Activated CD8-positive, alpha-beta memory T cell treated with anti-CD3 and anti-CD28 coated beads, Interleukin-2, amount 50 U/mL, for 1 hour (primary cell): ENCODE results near the gene SLC16A3.

Source experiments
- DNase-seq: peaks from one replicate; pipeline ENCODE4 v3.0.0-alpha.2; 2020; ENCODE audit errors: extremely low read depth

The SLC16A3 gene

DNA sequence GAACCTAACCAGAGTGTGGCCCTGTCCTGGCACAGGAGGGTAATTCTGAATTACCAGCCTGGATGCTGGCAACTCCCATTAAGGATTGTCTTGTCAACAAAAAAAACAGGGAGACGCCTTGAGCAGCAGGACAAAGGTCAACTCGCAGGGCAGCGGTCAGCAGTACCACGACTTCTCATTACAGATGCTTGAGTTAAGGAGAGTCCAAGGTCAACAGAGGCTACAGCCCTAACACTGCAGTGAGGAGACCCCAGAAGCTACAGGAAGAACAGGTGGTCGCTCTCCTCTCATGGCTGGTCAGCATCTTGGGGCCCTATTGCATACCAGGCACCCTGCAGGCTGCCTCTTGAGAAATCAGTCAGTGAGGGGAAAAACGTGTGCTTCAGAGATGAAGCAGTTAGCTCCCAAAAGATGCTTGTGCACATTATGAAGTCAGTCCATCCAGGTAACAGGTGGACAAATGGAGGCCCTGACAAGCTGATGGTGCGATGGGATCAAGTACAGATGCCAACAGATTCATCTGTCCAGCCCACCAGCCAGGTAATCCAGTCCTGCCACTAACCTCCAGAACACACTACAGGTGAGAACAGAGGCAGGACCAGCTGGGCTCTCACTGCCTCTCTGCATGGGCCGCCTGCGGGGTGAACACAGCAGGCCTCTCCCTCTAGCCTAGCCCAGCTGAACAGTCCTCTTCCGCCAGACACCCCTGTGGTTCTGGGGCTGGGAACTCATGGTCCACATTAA is 40.5 kb downstream of the SLC16A3 start:
- no peak for DNase-seq

DNA sequence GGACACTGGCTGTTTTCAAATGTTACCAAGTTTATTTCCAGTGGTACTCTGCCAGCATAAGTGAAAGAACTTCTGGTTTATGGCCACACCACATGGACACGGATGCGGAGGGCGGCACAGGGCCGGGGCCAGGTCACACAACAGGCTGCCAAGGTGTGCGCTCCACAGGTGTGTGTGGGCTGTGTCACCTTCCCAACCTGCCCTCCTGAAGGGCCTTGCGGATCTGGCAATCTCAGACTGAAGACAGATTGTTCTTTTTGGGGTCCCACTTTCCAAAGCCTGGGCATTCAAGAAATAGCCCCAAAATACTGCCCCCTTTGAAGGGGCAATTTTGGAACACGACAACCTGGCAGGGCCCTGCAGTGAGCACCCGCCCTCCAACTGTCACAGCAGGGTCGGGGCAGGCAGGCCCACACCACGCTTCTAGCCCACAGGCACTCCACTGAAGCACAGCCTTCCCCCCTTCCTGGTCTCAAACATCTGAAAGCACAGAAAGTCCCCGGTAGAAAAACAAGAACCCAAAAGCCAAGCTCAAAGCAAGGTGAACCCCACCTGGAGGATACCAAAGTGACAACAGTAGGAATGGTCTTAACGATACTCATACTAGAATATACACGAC is 41.1 kb downstream of the SLC16A3 start:
- no peak for DNase-seq

DNA sequence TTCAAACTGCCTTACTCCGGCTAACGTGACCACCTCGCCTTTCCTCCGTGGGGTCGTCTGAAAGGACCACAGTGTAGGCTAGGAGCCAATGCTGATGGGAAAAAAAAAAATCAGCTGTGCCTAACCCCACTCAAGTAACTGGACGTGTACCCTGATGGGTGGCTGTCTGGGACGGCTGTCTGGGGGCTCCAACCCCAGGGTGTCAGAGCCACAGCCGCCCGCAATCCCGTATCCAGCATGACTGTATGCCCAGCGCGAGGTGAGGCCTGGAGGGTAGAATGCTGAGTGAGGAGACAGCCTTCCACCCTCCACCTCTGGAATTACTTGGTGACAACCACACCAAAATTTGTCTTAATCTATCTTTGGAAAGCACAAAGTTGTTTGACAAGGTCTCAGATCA is 41.8 kb downstream of the SLC16A3 start:
- no peak for DNase-seq

DNA sequence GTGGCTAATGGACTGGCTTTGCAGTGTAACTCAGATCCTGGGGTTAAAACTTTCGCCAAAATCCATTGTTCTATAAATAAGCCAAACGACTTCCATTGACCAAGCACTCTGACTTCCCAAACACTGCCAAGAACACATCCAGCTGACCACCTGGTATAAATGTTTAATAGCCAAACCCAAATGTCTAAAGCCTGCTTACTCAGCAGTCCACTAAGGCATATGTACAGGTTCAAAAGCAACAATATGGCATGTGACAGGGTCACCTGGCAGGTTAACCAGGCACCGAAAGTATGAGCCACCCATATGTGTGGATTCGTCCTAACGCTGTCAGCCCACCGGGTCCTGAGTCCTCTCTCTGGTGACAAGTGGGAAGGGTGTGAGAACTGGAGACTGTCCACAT is 42.6 kb downstream of the SLC16A3 start:
- no peak for DNase-seq

DNA sequence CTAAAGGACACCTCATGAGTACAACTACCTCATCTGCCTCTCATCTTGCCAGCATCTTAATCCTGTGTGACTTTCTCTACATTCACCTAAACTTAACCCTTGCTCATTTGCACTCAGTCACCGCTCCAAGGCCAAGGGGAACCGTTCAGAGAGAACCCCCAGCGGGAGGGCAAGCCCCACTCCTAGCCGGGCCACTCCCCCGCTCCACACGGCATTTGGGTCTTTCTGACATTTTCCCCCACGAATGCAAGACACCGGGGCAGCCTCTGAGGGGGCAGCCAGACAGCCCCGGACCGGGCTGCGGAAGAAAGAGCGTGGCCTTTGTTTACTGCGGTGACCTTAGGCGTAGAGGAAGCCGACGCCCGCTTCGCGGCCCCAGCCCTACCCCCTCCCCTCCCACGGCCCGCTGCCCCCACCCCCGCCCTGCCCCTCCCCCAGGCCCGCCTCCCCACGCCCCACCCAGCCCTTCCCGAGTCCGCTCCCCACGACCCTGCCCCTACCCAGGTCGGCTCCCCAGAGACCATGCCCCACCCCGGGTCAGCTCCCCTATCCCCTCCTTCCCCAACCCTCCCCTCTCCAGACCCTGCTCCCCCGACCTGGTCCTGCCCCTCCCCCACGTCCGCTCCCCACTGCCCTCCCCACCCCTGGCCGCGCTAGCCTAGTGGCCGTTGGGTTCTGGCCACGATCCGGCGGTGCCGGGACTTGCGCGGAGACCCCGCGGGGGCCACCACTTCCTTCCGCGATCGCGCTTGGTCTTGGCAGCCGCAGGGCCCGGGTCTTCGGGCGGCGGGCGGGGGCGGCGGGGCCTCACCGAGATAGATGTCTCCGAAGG is 43.9 kb downstream of the SLC16A3 start:
- no peak for DNase-seq

DNA sequence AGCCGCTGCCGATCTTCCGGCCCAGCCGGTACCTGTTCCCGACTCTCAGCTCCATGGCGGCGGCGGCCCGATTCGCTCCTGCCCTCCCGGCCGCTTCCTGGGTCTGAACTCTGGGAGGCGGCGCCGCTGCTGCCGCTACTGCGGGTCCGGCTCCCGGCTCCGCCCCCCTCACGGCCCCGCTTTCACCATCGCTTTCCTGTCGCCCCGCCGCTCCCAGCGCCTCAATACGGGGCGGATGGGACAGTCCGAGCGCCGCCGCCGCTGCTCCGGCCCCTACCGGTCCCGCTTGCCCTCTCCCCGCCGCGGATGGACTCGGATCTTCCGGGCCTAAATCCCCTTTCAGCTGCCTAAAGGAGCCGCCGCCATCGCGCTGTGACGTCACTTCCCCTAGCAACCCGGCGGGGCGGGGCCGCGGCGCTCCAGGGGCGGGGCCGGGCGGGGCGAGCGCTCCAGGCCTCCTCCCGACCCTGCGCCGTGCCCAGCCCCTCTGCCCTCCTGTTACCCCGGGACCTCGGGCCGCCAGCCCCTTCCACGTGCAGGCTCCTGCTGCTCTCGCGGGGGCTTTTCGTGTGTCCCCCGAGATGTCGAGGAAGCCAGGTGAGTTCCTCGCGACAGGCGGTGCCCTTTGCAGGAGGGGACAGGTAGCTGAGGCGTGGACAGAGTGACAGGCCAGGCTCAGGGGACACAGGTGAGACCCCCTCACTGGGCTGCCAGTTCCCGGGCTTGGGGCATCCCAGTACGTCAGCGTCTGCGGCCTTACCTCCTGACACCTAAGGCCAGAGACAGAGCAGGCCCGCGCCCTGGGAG is 44.7 kb downstream of the SLC16A3 start, which contains the start of gene CSNK1D:
Gene CSNK1D, minus strand, starts transcription at position 374 of the 807 bp plus-strand sequence. Its CDS starts 319 bp downstream, at position 55.
- peak; percentile 78 for DNase-seq

DNA sequence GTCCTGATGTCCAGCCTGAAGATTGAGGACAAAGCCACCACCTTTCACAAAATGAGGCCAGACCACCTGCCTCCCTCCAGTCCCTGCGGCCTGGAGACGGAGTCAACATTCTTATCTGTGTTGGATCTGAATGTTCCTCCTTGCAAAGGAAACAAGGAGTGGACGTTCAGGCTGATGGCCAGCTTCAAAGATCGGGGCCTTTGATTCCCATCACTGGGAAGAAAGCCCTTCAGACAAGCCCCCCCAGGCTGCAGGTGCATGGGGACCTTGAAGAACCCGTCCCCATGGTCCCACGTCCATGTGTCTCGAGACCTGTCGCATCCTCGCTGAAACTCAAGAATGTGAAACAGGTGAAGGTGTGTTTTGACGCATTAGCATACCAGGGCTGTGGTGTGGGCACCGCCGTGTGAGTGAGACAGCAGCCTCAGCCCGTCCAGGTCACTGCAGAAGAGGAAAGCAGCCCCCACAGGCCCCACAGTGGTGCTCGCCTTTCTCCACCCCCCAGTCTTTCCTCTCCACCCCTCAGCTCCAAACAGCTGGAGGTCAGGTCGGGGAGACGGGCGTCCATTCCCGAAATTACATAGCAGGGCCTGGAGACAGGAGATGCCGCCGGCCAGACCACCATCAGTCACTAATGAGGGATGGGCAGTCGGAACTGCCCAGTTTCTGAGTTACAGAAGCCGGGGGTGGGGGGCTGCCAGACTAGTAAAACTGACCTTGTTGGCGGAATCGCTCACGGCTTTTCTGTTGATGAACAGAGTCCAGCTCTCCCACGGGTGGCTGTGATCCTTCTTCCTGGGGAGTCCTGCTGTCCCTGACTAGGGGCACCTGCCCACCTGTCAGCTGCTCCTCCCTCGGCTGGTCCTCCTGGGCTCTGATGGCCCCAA is 45.5 kb downstream of the SLC16A3 start:
- DNase-seq: no peak

DNA sequence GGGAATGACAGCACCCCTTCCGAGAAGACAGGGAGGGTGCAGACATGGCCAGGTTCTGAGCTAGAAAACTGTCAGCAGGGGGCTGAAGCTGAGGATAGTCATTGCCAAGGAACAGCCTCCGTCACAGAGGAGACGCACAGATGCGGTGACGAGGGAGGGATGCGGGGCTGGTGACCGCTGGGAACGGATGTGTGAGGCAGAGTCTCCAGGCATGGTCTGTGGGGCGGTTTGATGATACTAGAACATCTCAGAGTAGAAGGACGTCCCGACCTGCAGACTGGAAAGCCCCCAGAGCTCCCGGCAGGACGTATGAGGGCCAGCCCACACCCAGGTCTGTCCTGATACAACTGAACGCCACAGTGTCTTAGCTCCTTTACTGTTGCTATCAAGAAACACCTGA is 46.5 kb downstream of the SLC16A3 start:
- no peak for DNase-seq

DNA sequence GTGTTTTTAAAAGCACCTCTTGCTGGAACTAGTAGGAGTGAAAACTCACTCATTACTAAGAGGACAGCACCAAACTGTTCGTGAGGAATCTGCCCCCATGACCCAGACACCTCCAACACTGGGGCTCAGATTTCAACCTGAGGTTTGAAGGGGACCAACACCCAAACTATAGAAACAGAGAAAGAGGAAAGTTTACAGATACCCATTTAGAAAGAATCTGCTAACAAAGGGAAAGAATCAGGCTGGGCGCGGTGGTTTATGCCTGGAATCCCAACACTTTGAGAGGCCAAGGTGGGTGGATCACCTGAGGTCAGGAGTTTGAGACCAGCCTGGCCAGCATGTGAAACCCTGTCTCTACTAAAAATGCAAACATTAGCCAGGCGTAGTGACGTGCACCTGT is 48.1 kb downstream of the SLC16A3 start:
- DNase-seq: no peak

DNA sequence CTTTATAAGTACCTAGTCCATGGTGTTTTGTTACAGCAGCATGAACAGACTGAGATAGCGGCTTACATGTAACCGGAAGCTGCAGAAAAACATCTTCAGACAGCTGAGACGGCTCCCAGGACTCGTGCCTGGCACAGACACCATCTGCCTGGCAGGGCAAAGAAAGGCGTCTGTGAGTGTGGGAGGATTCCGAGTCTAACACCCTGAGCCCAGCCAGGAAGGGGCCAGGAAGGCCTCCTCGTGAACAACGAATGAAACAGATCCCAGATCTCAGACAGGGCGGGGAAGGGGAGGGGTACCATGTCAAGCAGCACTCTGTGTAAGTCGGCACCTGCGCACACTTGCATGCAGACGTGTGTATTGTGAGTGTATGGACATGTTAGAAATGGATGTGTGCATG is 49.0 kb downstream of the SLC16A3 start:
- no peak for DNase-seq

DNA sequence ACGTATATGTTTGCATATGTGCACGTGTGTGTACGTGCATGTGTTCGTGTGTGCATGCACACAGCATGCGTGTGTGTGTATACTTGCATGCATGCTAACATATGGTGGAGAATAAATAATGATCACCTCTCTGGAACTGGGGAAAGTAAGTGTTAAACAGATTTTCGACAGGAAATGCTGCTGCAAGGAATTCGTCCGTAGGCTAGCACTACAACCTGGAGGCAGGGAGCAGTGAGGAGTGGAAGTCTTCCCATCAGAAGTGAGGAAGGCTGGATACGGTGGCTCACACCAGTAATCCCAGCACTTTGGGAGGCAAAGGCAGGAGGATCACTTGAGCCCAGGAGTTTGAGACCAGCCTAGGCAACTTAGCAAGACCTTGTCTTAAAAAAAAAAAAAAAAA is 49.5 kb downstream of the SLC16A3 start:
- no peak for DNase-seq

DNA sequence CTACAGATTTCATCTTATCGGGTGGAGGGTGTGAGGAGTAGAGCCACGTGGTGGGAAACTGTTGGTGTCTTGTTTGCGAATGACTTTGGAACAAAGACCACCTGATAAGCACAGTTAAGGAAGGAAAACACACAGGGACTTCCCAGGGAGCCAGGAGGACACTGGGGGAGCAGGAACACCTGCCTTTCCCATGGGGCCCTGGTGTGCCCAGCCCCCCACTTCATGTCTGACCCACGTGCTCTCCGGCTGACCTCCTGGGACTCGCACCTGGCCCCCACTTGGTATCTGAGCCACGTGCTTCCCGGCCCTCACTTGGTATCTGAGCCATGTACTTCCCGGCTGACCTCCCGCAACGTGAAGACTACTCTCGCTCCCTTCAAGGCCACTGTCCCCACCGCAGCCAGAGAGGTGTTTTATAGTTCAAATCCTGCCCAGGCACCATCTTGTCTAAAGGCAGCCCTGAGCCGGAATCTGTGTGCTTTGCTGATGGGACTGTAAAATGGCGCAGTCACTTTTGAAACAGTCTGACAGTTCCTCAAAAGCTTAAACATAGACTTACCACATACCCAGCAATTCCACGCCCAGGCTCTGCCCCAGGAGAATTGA is 50.0 kb downstream of the SLC16A3 start:
- no peak for DNase-seq

DNA sequence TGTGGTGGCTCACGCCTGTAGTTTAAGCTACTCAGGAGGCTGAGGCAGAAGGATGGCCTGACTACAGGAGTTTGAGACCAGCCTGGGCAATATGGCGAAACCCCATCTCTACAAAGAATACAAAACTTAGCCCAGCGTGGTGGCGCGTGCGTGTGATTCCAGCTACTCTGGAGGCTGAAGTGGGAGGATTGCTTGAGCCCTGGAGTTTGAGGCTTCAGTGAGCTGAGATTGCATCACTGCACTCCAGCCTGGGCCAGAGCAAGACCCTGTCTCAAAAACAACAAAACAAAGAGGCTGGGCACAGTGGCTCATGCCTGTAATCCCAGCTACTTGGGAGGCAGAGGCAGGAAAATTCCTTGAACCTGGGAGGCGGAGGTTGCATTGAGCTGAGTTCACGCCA is 51.7 kb downstream of the SLC16A3 start:
- DNase-seq: no peak

DNA sequence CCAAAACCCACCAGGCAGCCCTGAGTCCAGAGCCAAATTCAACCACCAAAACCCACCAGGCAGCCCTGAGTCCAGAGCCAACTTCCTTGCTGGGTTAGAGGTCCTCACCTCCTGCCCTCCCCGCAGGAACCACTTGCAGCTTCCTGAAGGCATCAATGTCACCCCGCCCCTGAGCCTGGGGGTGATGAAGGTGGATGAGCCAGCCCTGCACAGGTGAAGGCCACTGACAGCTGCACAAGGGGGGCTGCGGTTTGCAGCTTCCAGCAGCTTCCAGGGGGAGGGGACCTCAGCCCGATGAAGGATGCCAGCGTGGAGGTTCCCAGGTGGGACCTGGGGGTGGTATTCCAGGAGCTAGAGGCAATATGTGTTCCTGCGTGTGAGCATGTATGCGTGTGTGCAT is 52.2 kb downstream of the SLC16A3 start:
- no peak for DNase-seq

DNA sequence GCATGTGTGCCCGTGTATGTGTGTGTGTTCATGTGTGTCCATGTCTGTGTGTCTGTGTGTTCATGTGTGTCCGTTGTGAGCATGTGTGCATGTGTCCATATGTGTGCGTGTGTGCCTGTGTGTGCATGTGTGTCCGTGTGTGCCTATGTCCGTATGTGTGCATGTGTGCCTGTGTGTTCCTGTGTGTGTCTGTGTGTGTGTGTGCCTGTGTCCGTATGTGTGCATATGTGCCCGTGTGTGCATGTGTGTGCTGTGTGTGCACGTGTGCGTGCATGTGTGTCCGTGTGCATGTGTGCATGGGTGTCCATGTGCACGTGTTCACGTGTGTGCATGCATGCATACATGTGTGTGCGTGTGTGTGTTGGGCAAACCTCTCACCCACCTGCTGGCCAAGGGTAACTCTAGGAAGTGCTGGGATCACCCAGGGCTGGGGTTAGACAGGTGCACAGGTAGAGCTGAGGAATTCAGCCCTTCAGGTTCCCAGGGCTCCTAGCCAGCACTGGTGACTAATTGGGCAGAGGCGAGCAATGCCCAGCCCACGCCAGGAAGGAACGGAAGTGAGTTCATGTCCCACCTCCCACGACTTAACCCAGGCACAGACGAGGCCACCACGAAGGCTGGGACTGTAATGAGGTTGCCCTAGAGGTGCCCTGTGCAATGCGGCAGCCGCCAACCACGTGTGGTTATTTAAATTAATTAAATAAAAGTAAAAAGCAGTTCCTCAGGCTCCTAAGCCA is 52.8 kb downstream of the SLC16A3 start:
- no peak for DNase-seq

DNA sequence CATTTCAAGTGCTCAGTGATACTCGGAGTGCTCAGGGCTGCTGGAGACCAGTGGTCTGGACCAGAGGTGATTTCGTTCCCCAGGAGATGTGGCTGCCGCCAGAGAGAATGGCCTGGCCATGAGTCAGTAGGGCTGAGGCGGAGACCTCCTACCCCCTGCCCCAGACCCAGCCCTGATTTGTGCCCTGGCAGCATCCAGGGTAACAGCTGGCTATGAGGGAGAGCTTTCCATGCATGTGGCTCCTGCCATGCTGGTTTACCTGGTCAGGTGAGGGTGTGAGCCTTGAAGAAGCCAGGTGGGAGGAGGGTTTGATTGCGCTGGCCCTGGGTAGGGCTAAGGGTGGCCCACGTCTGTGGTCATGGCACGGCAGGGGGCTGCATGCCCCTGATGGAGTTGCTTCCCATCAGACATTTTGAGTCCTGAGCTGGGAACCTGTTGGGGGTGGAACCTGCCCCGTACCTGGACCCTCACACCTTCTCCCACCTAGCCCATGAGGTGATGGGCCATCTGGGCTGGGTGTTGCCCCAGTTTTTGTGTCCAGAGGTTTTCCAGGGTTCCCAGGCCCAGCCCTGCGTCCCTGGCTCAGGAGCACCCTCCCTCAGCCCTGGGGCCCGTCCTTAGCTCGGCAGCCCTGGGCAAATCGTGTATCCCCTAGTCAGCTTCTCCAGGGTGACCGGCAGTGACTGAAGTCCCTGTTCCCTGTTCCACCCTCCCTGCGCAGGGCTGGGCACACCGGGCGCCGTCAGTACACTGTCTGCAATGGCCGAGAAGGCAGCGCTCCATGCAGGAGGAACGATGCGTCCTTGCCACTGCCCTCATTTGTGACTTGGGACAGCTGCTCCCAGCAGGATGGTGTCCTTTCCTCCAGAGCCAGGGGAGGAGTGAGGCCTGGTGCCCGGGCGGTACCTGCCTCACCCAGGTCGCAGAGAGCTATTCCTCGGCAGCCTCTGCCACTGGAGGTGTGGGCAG is 53.7 kb downstream of the SLC16A3 start:
- no peak for DNase-seq

DNA sequence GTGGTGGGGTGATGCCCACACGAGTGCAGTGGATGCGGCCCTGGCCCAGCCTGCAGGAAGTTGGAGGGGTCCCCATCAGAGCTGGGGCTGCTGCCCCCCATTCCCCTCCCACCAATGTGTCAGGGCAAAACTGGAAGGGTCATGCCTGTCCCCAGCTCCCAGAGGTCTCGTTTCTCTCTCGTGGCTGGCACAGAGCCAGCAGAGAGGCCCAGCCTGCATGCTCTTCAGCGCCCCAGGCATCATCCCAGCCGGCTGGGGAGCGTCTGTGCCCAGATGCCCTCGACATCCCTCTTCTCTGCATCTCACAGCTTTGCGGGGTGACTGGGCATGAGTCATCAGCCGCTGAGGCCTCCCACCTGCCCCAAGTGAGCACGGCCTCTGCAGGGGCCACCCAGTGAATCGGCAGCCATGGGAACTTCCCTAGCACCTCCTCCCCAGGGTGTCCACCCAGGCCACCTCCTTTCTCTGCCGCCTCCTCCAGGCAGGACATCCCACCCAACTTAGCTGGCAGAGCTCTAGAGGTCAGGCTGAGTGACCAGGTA is 54.4 kb downstream of the SLC16A3 start:
- DNase-seq: no peak

DNA sequence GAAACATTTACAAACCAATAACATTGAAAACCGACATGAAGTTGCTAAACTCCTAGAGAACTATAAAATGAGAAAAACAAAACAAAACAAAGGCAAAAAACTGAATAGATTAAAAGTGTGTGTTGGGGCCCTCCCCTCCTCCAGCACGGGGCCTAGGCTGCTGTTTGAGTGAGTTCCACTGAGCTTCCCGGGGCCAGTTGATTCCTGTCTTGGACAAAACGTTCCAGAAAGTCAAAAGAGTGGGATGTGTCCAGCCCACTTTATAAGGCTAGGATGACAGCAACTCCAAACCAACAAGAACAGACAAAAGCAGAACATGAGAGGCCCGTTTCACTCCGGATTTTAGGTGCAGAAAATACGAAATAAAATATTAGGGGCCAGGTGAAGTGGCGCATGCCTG is 56.3 kb downstream of the SLC16A3 start:
- DNase-seq: no peak
